Keratinocyte (primary cell): ENCODE results near the gene STRN4. TPM values are rescaled to one million over a fixed set of nuclear protein-coding genes. Genes with fewer than 3 reads are reported as not detected.

Source experiments
- DNase-seq: peaks from one replicate; pipeline ENCODE4 v3.0.0-alpha.2; 2011; ENCODE audit warnings: low read depth, missing footprints, low spot score
- FAIRE-seq: peaks from 2 replicates; lab custom pipeline; 2011; peaks lifted over from hg19 to GRCh38; lab: Jason Lieb, UNC
- H2AFZ ChIP-seq: 2 replicates; pipeline ENCODE4 v1.6.0; 2012; ENCODE audit warnings: low read length, control low read depth, inconsistent platforms; ENCODE audit not compliant: control insufficient read depth
- H3K27ac ChIP-seq: 2 replicates; pipeline ENCODE4 v1.5.1; 2011; ENCODE audit warnings: low read length; ENCODE audit not compliant: control insufficient read depth, insufficient read depth
- H3K27me3 ChIP-seq: 3 replicates; pipeline ENCODE4 v1.6.0; 2011; ENCODE audit warnings: low read length; ENCODE audit not compliant: control insufficient read depth, insufficient read depth; ENCODE audit errors: extremely low read depth
- H3K36me3 ChIP-seq, 2 experiments: 2 replicates in 1 of 2; 3 replicates in 1 of 2; pipeline ENCODE4 v1.5.1; 2011; ENCODE audit warnings: low read length in 2 of 2, mild to moderate bottlenecking in 1 of 2; ENCODE audit not compliant: control insufficient read depth in 2 of 2, insufficient read depth in 2 of 2; ENCODE audit errors: extremely low read depth in 1 of 2
- H3K4me1 ChIP-seq: 3 replicates; pipeline ENCODE4 v1.5.1; 2011; ENCODE audit warnings: low read length; ENCODE audit not compliant: control insufficient read depth, insufficient read depth; ENCODE audit errors: extremely low read depth
- H3K4me2 ChIP-seq: 3 replicates; pipeline ENCODE4 v1.6.0; 2011; ENCODE audit warnings: low read depth, low read length; ENCODE audit not compliant: control insufficient read depth, insufficient read depth; ENCODE audit errors: extremely low read depth
- H3K4me3 ChIP-seq, 3 experiments: fragments of 200-600 bp in 1 of 3; sonication (generic) in 1 of 3; 2 replicates in 2 of 3; 3 replicates in 1 of 3; pipeline ENCODE4 v1.5.1; 2011 to 2016; ENCODE audit warnings: low read length in 3 of 3, mild to moderate bottlenecking in 3 of 3, control low read depth in 2 of 3, inconsistent platforms in 1 of 3, low read depth in 1 of 3, mixed read lengths in 1 of 3, mixed run types in 1 of 3, moderate library complexity in 1 of 3; ENCODE audit not compliant: control insufficient read depth in 2 of 3, insufficient read depth in 2 of 3; ENCODE audit errors: extremely low read depth in 1 of 3
- H3K79me2 ChIP-seq: 2 replicates; pipeline ENCODE4 v1.6.0; 2012; ENCODE audit warnings: low read length; ENCODE audit not compliant: control insufficient read depth, insufficient read depth
- H3K9ac ChIP-seq: 3 replicates; pipeline ENCODE4 v1.6.0; 2011; ENCODE audit warnings: low read length; ENCODE audit not compliant: control insufficient read depth, insufficient read depth; ENCODE audit errors: extremely low read depth
- H3K9me1 ChIP-seq: 3 replicates; pipeline ENCODE4 v1.6.0; 2011; ENCODE audit warnings: low read length; ENCODE audit not compliant: control insufficient read depth, insufficient read depth; ENCODE audit errors: extremely low read depth
- H3K9me3 ChIP-seq: 2 replicates; pipeline ENCODE4 v1.5.1; 2012; ENCODE audit warnings: low read depth, low read length; ENCODE audit not compliant: control insufficient read depth
- H4K20me1 ChIP-seq: 3 replicates; pipeline ENCODE4 v1.6.0; 2011; ENCODE audit warnings: low read length; ENCODE audit not compliant: control insufficient read depth, insufficient read depth; ENCODE audit errors: extremely low read depth
- EZH2 ChIP-seq: IDR thresholded peaks from one replicate; pipeline ENCODE4 v1.6.1; 2012; ENCODE audit warnings: inconsistent platforms, mild to moderate bottlenecking, low read length, moderate library complexity
- dilution Hi-C: fragments of 300-500 bp; cut with MboI; formaldehyde crosslinking; loops from one replicate; pipeline ENCODE4 v1.7.0; 2020; ENCODE audit warnings: low sequenced_read_pairs; ENCODE audit not compliant: extremely low pct_ligation_motif_present
- polyA plus RNA-seq, 5 experiments: library from polyadenylated mRNA; depleted of rRNA in 3 of 5; stranded (reverse) in 3 of 5; stranded (forward) in 1 of 5; unstranded in 1 of 5; fragments of >200 nt; gene quantifications; 1 replicate in 1 of 5; 2 replicates in 3 of 5; 3 replicates in 1 of 5; pipeline versions ENCODE4 v1.2.1 to v1.2.3, GENCODE V29; 2011 to 2012; ENCODE audit warnings: missing spikeins in 2 of 5, low read depth in 1 of 5, low replicate concordance in 1 of 5
- TF ChIP-seq, protein P1 (sequence below), 3 experiments: IDR thresholded peaks in 1 of 3; conservative IDR thresholded peaks in 1 of 3; optimal IDR thresholded peaks in 1 of 3; 2 replicates in 2 of 3; 3 replicates in 1 of 3; pipeline versions ENCODE3 to v1.5.1; 2011; ENCODE audit warnings: low read length in 3 of 3, mild to moderate bottlenecking in 3 of 3, moderate library complexity in 2 of 3, control low read depth in 1 of 3, inconsistent platforms in 1 of 3; ENCODE audit not compliant: insufficient read depth in 2 of 3; ENCODE audit errors: extremely low read depth in 1 of 3

Gene STRN4
- polyA plus RNA-seq, 1 donor (not counting 4 experiments of a cell fraction or from before 2014, with no cell fraction given) = 37.3 TPM

DNA sequence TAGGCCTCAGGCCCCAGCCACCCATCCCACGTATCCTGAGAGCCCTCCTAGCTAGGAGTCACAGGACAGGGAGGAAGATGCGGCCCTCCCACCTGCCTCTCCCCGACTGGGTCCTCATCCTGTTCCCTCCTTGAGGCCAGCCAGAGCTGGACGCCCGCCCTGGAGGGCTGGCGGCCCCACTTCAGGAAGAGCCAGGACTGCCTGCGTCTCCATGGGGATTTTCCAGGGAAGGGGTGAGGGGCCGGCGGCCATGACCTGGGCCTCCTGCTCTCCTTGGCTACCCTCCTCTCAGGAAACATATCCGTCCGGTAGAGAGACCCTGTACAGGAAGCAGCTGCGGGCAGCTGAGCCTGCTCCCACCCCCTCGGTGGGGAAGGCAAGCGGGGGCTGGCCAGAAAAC is 18.0 kb downstream of the STRN4 start:
- Histone ChIP-seq H3K9me3 (no peaks in the 10 kb centered on the region), H4K20me1 (peaks cover 38% of the 10 kb centered on the region), H3K27me3 (no peaks in the 10 kb centered on the region), H3K4me2 (no peak overlapping the region), H3K4me3 (no peak overlapping the region), H2AFZ (no peak overlapping the region), H3K79me2 (peaks cover 42% of the 10 kb centered on the region), H3K27ac (no peak overlapping the region), H3K9me1 (no peaks in the 10 kb centered on the region), H3K36me3 (peaks cover 71 to 75% of the 10 kb centered on the region in 2 experiments), H3K9ac (no peak overlapping the region), H3K4me1 (peaks cover 5% of the 10 kb centered on the region)
- TF ChIP-seq EZH2 = no peak
- TF ChIP-seq, protein P1, sequence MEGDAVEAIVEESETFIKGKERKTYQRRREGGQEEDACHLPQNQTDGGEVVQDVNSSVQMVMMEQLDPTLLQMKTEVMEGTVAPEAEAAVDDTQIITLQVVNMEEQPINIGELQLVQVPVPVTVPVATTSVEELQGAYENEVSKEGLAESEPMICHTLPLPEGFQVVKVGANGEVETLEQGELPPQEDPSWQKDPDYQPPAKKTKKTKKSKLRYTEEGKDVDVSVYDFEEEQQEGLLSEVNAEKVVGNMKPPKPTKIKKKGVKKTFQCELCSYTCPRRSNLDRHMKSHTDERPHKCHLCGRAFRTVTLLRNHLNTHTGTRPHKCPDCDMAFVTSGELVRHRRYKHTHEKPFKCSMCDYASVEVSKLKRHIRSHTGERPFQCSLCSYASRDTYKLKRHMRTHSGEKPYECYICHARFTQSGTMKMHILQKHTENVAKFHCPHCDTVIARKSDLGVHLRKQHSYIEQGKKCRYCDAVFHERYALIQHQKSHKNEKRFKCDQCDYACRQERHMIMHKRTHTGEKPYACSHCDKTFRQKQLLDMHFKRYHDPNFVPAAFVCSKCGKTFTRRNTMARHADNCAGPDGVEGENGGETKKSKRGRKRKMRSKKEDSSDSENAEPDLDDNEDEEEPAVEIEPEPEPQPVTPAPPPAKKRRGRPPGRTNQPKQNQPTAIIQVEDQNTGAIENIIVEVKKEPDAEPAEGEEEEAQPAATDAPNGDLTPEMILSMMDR (optimal IDR thresholded peaks at IDR 0.05 in 1 of 3, IDR thresholded peaks at IDR 0.05 in 1 of 3, conservative IDR thresholded peaks at IDR 0.05 in 1 of 3; ENCODE audit: extremely low read depth in 1 of 3, insufficient read depth in 2 of 3, low read length in 3 of 3) = no peak
- DNase-seq (no peak), FAIRE-seq (no peak)
- dilution Hi-C loops = no loop called here

DNA sequence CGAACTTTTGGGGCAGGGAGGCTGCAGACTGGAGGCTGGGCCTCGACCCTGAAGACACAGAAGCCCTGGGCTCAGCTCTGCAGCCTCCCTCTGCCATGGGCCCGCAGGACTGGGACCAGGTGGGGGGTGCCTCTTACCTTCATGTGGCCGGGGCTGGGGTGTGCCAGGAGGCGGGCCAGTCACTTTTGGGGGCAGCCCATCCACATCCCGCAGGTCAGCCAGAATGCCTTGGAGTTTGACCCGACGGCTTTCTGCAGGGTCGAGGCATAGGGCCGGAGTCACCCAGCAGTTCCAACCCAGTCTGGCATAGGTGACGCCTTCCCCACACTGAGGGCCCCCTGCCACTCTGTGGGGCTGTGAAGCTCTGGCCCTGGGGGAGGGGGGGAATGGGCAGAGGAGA is 18.5 kb downstream of the STRN4 start:
- H4K20me1 ChIP-seq = peaks cover 34% of the 10 kb centered on the region
- peaks cover 37% of the 10 kb centered on the region for H3K79me2 ChIP-seq
- dilution Hi-C loops = no loop called here

More for the DNA sequence above, 18.5 kb downstream of the STRN4 start:
- FAIRE-seq (no peak), DNase-seq (no peak)
- Histone ChIP-seq H3K4me1 (peaks cover 5% of the 10 kb centered on the region), H2AFZ (no peak overlapping the region), H3K9me3 (no peaks in the 10 kb centered on the region), H3K36me3 (peaks cover 70 to 71% of the 10 kb centered on the region in 2 experiments), H3K4me3 (no peak overlapping the region), H3K9me1 (no peaks in the 10 kb centered on the region), H3K27me3 (no peaks in the 10 kb centered on the region), H3K9ac (no peak overlapping the region), H3K4me2 (no peak overlapping the region), H3K27ac (no peak overlapping the region)
- no peak for TF ChIP-seq EZH2
- TF ChIP-seq, protein P1 (optimal IDR thresholded peaks at IDR 0.05 in 1 of 3, IDR thresholded peaks at IDR 0.05 in 1 of 3, conservative IDR thresholded peaks at IDR 0.05 in 1 of 3; ENCODE audit: extremely low read depth in 1 of 3, insufficient read depth in 2 of 3, low read length in 3 of 3) = no peak
